Liver (tissue), 9 donors: ENCODE results near the gene UGT1A4. TPM values are rescaled to one million over a fixed set of nuclear protein-coding genes. Genes with fewer than 3 reads are reported as not detected.

Experiments used
- DNase-seq: peaks from one replicate; pipeline ENCODE4 v3.0.0-alpha.2; 2017; ENCODE audit warnings: low spot score
- H3K27ac ChIP-seq, 2 donors: one replicate each; pipeline ENCODE4 v1.7.0; 2013; ENCODE audit warnings: inconsistent platforms in 2 of 2, low read length in 2 of 2, control low read depth in 1 of 2, low read depth in 1 of 2, mild to moderate bottlenecking in 1 of 2
- H3K27me3 ChIP-seq, 4 donors: one replicate each; pipeline versions ENCODE4 v1.6.1 to v1.7.0; 2013; ENCODE audit warnings: low read length in 3 of 4, inconsistent platforms in 1 of 4, mild to moderate bottlenecking in 1 of 4, moderate library complexity in 1 of 4; ENCODE audit not compliant: control insufficient read depth in 4 of 4, insufficient read depth in 4 of 4
- H3K36me3 ChIP-seq, 4 donors: one replicate each; pipeline versions ENCODE4 v1.6.1 to v1.7.0; 2013; ENCODE audit warnings: low read length in 3 of 4, mild to moderate bottlenecking in 3 of 4, low read depth in 1 of 4, moderate library complexity in 1 of 4; ENCODE audit not compliant: control insufficient read depth in 4 of 4, insufficient read depth in 3 of 4
- H3K4me1 ChIP-seq, 4 donors: one replicate each; pipeline versions ENCODE4 v1.6.1 to v1.7.0; 2013; ENCODE audit warnings: low read length in 3 of 4, mild to moderate bottlenecking in 3 of 4, moderate library complexity in 1 of 4; ENCODE audit not compliant: control insufficient read depth in 4 of 4, insufficient read depth in 4 of 4
- H3K4me3 ChIP-seq, 3 donors: one replicate each; pipeline versions ENCODE4 v1.6.1 to v1.7.0; 2013; ENCODE audit warnings: low read length in 3 of 3, control low read depth in 1 of 3, low read depth in 1 of 3, mild to moderate bottlenecking in 1 of 3
- H3K9ac ChIP-seq, 2 donors: one replicate each; pipeline ENCODE4 v1.7.0; 2013; ENCODE audit warnings: low read length in 2 of 2, mild to moderate bottlenecking in 2 of 2, moderate library complexity in 2 of 2, control low read depth in 1 of 2, low read depth in 1 of 2
- H3K9me3 ChIP-seq, 4 donors: one replicate each; pipeline versions ENCODE4 v1.6.1 to v1.7.0; 2013; ENCODE audit warnings: low read length in 3 of 4; ENCODE audit not compliant: control insufficient read depth in 4 of 4
- HNF4A ChIP-seq, 2 donors: conservative IDR thresholded peaks; 2 replicates each; pipeline ENCODE4 v1.6.1; 2016; ENCODE audit warnings: antibody characterized with exemption in 2 of 2, mild to moderate bottlenecking in 2 of 2
- NR2F2 ChIP-seq: IDR thresholded peaks from 2 replicates; pipeline ENCODE4 v1.6.1; 2016; ENCODE audit warnings: antibody characterized with exemption
- RXRA ChIP-seq, 2 donors: IDR thresholded peaks; 2 replicates each; pipeline ENCODE4 v1.6.1; 2017 to 2018; ENCODE audit warnings: antibody characterized with exemption in 2 of 2, mild to moderate bottlenecking in 1 of 2
- WGBS: extraction: QIAGEN DNeasy Blood & Tissue Kit; methylation state at CpG from one replicate; pipeline ENCODE4 v1.1.7; 2013; 5-methylcytosine and 5-hydroxymethylcytosine counted together
- polyA plus RNA-seq, 2 donors: library from polyadenylated mRNA; stranded (reverse) in 1 of 2; unstranded in 1 of 2; fragments of 200-250 nt in 1 of 2; fragments of >200 nt in 1 of 2; fragmentation: Nextera tagmentation in 1 of 2; extraction: Ambion mirVana in 1 of 2; gene quantifications; one replicate each; pipeline versions ENCODE4 v1.2.1 to v1.2.3, GENCODE V29; 2013 to 2015
- total RNA-seq, 2 donors: library from RNA; depleted of rRNA; stranded (reverse); fragments of >200 nt; gene quantifications; one replicate each; pipeline ENCODE4 v1.2.3, GENCODE V29; 2014
- TF ChIP-seq, protein P1 (sequence below): IDR thresholded peaks from 2 replicates; pipeline ENCODE4 v1.6.1; 2016; ENCODE audit warnings: antibody characterized with exemption
- donor health status: healthy.
- donor health status: healthy.
- donor health status: healthy.
- donor health status: healthy.
- donor health status: healthy.

UGT1A4 gene
- total and polyA plus RNA-seq, 4 donors: 103 to 446 (median 136) TPM; not detected in 1

DNA sequence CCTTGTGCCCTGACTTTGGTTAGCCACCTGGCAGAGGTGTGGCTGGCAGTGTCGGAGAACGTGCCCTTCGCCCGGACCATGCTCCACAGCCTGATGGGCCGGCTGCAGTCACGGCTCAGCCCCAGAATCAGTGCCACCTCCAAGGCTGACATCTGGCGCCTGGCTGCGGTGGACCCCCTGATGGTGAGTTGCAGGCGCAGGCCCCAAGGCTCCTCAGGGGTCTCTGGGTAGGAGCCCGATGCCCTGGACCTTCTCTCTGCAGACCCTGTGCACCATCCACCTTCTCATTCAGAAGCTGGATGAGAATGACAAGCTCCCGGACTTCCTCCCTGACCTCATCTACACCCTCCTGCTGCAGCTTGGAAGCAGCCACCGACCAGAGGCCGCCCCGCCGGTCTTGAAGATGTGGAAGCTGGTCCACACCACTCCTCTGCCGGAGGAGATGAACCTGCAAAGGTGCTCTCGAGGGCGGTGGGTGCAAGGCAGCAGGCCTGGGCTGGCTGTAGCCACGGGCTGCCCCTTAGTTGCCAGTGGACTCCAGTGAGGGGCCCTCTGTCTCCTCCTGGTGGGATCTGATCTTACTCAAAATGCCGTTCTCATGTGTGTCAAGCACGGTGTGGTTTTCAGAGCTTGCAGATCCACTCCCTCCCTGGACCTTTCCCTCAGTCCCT lies 103.7 kb downstream of the UGT1A4 start:
- TF ChIP-seq HNF4A (conservative IDR thresholded peaks at IDR 0.05): peak in 1 of 2 donors; percentile 63
- TF ChIP-seq, protein P1, sequence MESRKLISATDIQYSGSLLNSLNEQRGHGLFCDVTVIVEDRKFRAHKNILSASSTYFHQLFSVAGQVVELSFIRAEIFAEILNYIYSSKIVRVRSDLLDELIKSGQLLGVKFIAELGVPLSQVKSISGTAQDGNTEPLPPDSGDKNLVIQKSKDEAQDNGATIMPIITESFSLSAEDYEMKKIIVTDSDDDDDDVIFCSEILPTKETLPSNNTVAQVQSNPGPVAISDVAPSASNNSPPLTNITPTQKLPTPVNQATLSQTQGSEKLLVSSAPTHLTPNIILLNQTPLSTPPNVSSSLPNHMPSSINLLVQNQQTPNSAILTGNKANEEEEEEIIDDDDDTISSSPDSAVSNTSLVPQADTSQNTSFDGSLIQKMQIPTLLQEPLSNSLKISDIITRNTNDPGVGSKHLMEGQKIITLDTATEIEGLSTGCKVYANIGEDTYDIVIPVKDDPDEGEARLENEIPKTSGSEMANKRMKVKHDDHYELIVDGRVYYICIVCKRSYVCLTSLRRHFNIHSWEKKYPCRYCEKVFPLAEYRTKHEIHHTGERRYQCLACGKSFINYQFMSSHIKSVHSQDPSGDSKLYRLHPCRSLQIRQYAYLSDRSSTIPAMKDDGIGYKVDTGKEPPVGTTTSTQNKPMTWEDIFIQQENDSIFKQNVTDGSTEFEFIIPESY: no peak
- no peak for TF ChIP-seq NR2F2
- peak in 1 of 2 donors; percentile 71 for TF ChIP-seq RXRA (IDR thresholded peaks at IDR 0.05)
- Histone ChIP-seq H3K27me3 (no peaks in the 10 kb centered on the region), H3K36me3 (no peaks in the 10 kb centered on the region), H3K4me3 (peak overlapping the region in 1 of 3 donors; percentile 38), H3K9ac (peak overlapping the region; percentile 32 to 68), H3K9me3 (no peaks in the 10 kb centered on the region), H3K4me1 (peaks cover 6 to 38% (median 24%) of the 10 kb centered on the region in 4 donors), H3K27ac (peak overlapping the region; percentile 87 to 88)
- WGBS: 64% methylated on average over 21 of the region's 21 CpGs
- DNase-seq: no peak

Other genes starting within 250 kb of the UGT1A4 start
- 10 to 100 TPM; 12.0 to 29.0 TPM for gene USP40, start 152.0 kb upstream of the UGT1A4 start, total RNA-seq
- gene USP40, start 152.0 kb upstream of the UGT1A4 start, polyA plus RNA-seq: 10 to 100 TPM; 13.7 to 20.4 TPM
- under 1 TPM in 1 of 2 donors, not detected in 1; 0.17 TPM for gene UGT1A8, start 101.1 kb upstream of the UGT1A4 start, total RNA-seq
- under 1 TPM; 0.48 to 0.51 TPM for gene UGT1A8, start 101.1 kb upstream of the UGT1A4 start, polyA plus RNA-seq
- under 1 TPM in 1 of 2 donors, not detected in 1; 0.08 TPM for gene UGT1A10, start 82.3 kb upstream of the UGT1A4 start, total RNA-seq
- under 1 TPM in 1 of 2 donors, not detected in 1; 0.08 TPM for gene UGT1A10, start 82.3 kb upstream of the UGT1A4 start, polyA plus RNA-seq
- gene UGT1A9, start 46.8 kb upstream of the UGT1A4 start, total RNA-seq: 10 to 100 TPM in 1 of 2 donors, not detected in 1; 14.3 TPM
- gene UGT1A9, start 46.8 kb upstream of the UGT1A4 start, polyA plus RNA-seq: 10 to 100 TPM; 23.8 to 62.3 TPM
- 1 to 10 TPM in 1 of 2 donors, not detected in 1; 2.2 TPM for gene UGT1A7, start 36.8 kb upstream of the UGT1A4 start, total RNA-seq
- under 1 TPM; 0.02 to 0.38 TPM for gene UGT1A7, start 36.8 kb upstream of the UGT1A4 start, polyA plus RNA-seq
- 10 to 100 TPM in 1 of 2 donors, not detected in 1; 46.5 TPM for gene UGT1A6, start 25.8 kb upstream of the UGT1A4 start, total RNA-seq
- gene UGT1A6, start 25.8 kb upstream of the UGT1A4 start, polyA plus RNA-seq: 100 to 1,000 TPM in 1 of 2 donors, 10 to 100 TPM in 1; 33.4 to 103 TPM
- 1 to 10 TPM in 1 of 2 donors, not detected in 1; 1.6 TPM for gene UGT1A5, start 5.8 kb upstream of the UGT1A4 start, total RNA-seq
- 1 to 10 TPM in 1 of 2 donors, under 1 TPM in 1; 0.14 to 1.8 TPM for gene UGT1A5, start 5.8 kb upstream of the UGT1A4 start, polyA plus RNA-seq
- gene UGT1A3, start 10.3 kb downstream of the UGT1A4 start, total RNA-seq: 10 to 100 TPM in 1 of 2 donors, not detected in 1; 18.2 TPM
- gene UGT1A3, start 10.3 kb downstream of the UGT1A4 start, polyA plus RNA-seq: 10 to 100 TPM in 1 of 2 donors, 1 to 10 TPM in 1; 7.0 to 61.6 TPM
- gene UGT1A1, start 41.5 kb downstream of the UGT1A4 start, total RNA-seq: 100 to 1,000 TPM in 1 of 2 donors, not detected in 1; 145 TPM
- gene UGT1A1, start 41.5 kb downstream of the UGT1A4 start, polyA plus RNA-seq: 100 to 1,000 TPM; 288 to 386 TPM
- under 1 TPM in 1 of 2 donors, not detected in 1; 0.08 TPM for gene MROH2A, start 59.6 kb downstream of the UGT1A4 start, total RNA-seq
- gene MROH2A, start 59.6 kb downstream of the UGT1A4 start, polyA plus RNA-seq: under 1 TPM; 0.09 to 0.28 TPM
- 10 to 100 TPM in 1 of 2 donors, under 1 TPM in 1; 0.08 to 32.9 TPM for gene HJURP, start 135.8 kb downstream of the UGT1A4 start, total RNA-seq
- 1 to 10 TPM in 1 of 2 donors, under 1 TPM in 1; 0.94 to 1.9 TPM for gene HJURP, start 135.8 kb downstream of the UGT1A4 start, polyA plus RNA-seq
- 10 to 100 TPM in 1 of 2 donors, 1 to 10 TPM in 1; 1.1 to 79.2 TPM for gene TRPM8, start 198.6 kb downstream of the UGT1A4 start, total RNA-seq
- gene TRPM8, start 198.6 kb downstream of the UGT1A4 start, polyA plus RNA-seq: 10 to 100 TPM; 19.8 to 46.5 TPM